LoVo (cell line): ENCODE data around the gene TCEA2.

Source experiments
- DNase-seq: peaks from one replicate; pipeline ENCODE4 v3.0.0-alpha.2; 2016; ENCODE audit warnings: low spot score

TCEA2 gene

DNA sequence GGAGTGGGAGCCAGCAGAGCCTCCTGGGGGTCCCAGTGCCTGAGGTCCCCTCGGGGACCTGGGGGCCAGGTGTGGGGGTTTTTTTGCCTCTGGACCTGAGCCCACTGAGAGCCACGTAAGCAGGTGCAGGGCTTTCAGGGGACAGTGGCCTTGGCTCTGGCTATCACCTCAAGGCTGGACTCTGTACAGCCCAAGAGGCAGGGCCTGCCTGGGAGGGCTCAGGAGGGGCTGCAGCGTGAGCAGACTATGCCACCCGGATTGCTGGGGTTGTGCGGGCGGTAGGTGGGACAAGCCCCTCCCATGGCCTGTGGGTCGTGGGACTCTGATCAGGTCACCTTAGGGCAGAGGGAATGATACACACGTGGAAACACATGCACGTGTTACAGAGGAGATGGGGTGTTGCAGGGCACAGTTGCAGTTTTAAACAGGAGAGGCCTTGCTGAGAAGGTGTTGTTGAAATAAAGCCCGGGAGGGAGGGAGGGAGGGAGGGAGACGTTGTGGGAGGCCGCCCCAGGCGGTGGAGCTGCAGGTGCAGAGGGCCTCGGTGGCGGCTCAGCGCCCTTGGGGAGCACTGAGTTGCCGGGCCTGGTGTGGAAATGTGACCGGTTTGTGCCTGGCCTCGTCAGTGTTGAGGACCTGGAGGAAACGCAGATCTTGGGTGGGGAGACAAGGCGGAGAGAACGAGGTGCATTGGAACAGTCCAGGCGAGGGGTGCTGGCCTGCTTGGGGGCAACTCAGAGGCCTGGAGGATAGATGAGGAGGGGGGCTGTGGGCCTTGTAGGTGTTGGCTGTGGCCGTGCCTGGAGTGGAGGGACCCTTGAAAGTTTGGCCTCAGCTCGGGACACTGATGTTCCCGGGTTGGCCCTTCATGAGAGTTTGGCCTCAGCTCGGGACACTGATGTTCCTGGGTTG is 2.3 kb downstream of the TCEA2 start:
- DNase-seq: no peak

- peak; percentile 51 for DNase-seq
These were observed 3.0 kb downstream of the TCEA2 start for GRCh38 chr20:64065974-64066343.

- DNase-seq: no peak
These were observed 4.1 kb downstream of the TCEA2 start for GRCh38 chr20:64067005-64067632.

GRCh38 chr20:64067733-64068307 is 4.8 kb downstream of the TCEA2 start:
- DNase-seq: no peak

- no peak for DNase-seq
These were observed 5.6 kb downstream of the TCEA2 start for GRCh38 chr20:64068386-64069208.

DNA sequence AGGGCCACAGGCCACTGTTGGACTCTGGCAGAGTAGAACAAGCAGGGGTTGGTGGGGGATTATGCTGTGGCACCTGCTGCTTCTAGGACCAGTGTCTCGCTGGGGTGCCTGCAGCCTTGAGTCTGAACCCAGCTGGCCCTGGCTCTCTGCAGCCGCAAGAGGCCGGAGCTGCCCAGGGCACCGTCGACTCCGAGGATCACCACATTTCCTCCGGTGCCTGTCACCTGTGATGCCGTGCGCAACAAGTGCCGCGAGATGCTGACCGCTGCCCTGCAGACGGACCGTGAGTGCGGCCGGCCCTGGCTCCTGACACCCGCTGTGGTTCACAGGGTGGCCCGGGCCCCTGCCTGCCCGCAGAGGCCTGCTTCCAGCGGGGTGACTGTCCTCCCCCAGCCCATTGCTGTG is 6.2 kb downstream of the TCEA2 start:
- no peak for DNase-seq

DNA sequence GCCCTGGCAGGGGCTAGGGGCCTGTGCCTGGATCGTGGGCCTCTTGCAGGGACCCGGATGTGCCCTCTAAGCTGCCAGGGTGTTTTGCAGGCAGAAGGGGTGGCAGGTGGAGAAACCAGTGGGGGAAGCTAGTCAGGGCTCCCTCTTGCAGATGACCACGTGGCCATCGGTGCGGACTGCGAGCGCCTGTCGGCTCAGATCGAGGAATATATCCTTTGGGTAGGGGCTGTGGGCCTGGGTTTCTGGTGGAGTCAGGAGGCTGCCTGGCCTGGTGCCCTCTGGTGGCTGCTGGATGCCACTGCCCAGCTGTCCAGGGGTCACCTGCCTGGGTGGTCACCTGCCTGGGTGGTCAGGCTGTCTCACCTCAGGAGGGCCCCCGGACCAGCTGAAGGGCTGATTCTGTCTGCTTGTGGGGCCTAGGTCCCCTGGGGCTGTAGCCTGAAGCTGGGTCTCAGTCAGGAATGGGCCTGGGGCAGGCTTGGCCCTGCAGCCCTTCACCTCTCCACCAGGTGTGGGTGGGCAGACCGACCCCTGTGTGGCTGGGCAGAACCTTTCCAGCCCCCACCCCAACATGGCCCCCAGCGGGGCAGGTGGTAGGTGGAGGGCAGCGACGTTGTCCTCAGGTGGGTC is 6.7 kb downstream of the TCEA2 start:
- peak; percentile 18 for DNase-seq

- no peak for DNase-seq
These were observed 7.4 kb downstream of the TCEA2 start for GRCh38 chr20:64070244-64070993.

GRCh38 chr20:64071341-64072332 is 8.6 kb downstream of the TCEA2 start:
- DNase-seq: no peak

- DNase-seq: no peak
These were observed 9.6 kb downstream of the TCEA2 start for GRCh38 chr20:64072498-64073063.

DNA sequence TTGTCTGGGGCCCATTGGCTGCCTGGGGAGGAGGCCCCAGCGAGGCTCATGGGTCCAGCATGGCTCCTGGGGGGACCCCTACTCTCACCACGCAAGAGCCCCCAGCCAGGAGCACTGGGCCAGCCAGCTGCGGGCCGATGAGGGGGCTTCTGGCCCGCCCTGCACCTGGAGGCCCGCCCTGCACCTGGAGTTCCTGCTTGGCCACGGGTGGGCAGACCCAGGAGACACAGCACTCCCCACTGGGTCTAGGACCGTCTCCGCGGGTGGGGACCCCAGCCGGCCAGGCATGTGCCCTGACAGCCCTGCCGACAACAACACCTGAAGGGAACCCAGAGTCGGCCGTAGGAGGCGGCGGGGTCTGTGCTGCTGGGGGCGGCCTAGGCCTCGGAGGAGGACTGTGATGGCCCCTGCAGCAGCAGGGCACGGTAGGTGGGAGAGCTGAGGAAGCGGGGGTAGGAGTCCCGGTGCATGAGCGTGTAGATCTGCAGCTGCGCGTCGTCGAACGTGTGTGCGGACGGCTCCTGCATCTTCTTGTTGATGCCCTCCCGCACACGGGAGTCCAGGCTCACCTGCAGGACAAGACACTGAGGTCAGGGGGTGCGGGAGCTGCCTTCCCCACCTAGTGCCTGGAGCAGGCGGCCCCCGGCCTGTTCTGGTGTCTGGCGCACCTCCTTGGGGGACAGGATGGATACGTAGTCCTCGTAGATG is 10.6 kb downstream of the TCEA2 start:
- no peak for DNase-seq

- DNase-seq: no peak
These were observed 11.3 kb downstream of the TCEA2 start for GRCh38 chr20:64074184-64074789.

DNA sequence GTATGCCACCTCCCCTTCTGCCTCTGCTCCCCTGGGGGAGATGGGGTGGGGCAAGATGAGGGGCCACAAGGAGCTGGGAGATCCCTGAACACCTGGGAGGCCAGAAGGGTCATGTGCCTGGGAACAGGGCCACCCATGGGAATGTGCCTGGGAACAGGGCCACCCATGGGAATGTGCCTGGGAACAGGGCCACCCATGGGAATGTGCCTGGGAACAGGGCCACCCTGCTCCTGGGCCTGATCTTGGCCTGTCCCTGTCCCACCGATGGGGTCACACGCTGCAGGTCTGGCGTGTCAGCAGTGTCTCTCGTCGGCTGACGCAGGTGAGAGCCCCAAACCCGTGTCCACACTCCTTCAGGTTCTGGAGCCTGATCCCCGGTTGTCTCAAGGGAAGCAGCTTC is 12.0 kb downstream of the TCEA2 start:
- no peak for DNase-seq

DNA sequence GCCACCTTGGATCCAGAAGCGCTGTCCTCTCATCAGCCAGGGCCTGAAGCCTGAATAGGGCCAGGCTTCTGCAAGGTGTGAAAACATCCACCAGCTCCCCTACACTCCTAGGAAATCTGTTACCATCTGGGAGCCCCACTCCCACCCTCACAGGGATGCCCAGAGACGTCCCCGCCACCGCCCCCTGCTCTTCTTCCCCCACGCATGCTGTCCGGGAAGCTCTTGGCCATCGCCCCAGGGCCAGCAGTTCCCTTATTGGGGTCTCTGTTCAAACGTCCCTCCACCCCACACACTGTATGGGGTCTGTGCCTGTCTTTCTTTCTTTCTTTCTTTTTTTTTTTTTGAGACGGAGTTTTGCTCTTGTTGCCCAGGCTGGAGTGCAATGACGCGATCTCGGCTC is 12.6 kb downstream of the TCEA2 start:
- no peak for DNase-seq

DNA sequence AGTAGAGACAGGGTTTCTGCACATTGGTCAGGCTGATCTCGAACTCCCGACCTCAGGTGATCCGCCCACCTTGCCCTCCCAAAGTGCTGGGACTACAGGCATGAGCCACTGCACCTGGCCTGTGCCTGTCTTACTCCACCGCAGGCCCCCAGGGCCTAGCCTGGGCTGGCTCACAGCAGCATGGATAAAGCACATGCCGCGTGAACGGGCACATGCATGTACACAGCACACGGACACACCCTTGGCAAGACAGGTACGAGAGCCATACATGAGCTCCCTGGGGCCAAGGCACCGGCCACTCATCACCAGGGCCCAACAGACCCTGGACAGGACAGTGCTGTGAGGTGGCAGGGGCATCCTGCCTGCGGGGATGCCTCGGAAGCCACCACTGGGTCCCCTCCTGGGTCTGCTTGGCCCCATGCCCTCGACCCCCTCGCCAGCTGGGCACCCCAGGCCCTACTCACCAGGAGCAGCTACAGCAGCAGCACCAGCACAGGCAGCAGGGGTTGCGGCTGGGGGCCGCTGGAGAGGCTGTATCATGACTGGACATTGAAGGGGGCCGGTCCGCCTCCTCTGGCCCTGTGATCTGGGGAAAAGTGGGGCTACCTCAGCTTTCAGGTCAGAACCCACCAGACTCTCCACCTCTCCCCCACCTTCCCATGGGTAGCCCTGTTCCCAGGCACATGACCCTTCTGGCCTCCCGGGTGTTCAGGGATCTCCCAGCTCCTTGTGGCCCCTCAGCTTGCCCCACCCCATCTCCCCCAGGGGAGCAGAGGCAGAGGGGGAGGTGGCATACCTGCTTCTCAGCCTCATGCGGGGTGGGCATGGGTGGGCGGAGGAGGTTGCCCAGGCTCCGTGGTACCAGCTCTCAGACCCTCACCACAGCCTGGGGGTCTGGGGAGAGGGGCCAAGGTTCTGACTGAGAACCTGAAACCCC is 13.3 kb downstream of the TCEA2 start:
- no peak for DNase-seq

GRCh38 chr20:64077094-64077493 is 14.1 kb downstream of the TCEA2 start:
- DNase-seq: no peak

DNA sequence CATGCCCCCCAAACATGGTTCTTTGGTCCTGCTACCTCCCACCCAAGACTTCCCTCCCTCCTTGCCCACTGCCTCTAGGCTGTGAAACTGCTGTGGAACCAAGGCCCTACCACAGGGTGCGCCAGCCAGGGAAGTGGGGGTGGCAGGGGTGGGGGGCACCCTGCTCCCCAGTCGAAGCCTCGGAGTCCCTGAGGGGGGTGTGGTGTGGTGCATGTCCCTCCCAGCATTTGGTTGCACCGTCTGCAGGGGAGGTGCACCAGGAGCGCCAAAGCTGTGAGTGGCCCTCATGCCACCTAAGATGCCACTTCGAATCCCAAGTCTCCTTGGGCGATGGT is 14.5 kb downstream of the TCEA2 start:
- no peak for DNase-seq
